ENCODE results near the gene ADARB2.

DNA sequence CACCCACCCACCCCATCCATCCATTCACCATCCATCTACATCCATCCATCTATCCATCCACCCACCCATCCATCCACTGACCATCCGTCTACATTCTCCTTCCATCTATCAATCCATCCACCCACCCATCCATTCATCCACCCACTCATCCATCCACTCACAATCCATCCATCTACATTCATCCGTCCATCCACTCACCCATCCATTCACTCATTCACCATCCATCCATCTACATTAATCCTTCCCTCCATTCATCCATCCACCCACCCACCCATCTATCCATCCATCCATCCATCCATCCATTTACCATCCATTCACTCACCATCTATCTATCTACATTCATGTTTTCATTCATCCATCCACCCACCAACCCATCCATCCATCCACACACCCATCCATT, 292.5 kb downstream of the ADARB2 start:
- TF ChIP-seq SUZ12 (IDR thresholded peaks at IDR 0.05) (no peak), FOXK2 (IDR thresholded peaks at IDR 0.05) (no peak), HDGF (IDR thresholded peaks at IDR 0.05; ENCODE audit: borderline replicate concordance) (no peak), ELF4 (IDR thresholded peaks at IDR 0.05) (no peak), SP1 (IDR thresholded peaks at IDR 0.05) (no peak), FOXM1 (IDR thresholded peaks at IDR 0.05; ENCODE audit: borderline replicate concordance) (no peak)

All from HEK293T (cell line).